HG03457 (cell line): ENCODE results near the gene ADARB2.
"Not testable (repeated sequence)": the region's sequence is repeated elsewhere in the genome, so short reads cannot be mapped to it uniquely, and the experiment has no call there.

Source experiments
- ATAC-seq: cut with Tn5 transposase; IDR thresholded peaks from one replicate; pipeline ENCODE4 v1.9.1; 2021; ENCODE audit warnings: moderate number of reproducible peaks; ENCODE audit not compliant: unreplicated experiment

The ADARB2 gene

DNA sequence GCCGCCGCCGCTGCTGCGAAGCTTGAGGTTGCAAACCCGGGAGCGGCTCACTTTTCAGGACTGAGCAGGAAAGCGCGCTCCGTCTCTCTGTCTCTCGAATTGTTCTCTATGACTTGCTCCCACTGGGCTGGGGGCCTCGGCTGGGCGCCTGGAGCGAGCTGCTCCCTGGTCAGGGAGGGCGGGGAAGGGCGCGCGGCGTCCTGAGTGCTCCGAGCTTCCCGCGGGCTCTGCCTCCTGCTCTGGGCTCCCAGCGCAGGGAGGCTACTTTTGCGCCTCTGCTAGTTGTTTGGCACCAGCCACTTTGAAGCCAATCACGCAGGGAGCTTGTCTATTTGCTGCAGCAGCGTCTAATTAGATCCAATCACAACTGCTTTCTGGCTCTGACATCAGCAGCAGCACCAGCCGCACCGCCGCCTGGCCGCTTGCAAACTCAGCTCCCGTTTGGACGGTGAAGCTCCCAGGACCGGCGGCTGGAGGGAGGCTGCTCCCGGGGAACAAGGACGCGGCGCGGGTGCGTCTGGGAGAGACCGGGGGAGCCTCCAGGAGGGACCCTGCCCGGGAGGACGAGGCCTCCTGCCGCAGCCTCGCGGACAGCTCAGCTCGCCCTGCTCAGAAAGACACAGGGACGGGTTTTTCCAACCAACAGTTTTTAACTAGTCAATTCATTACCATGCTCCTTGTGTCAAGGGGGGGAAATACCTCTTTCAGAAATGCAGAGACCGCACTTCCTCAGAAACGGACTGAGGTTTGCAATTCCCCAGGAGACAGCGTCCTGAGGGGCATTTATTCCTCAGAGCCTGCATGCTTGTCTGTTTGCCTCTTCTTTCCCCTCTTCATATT is at the start of gene ADARB2:
TSS of gene ADARB2 (minus strand) at position 304 of the 840 bp plus-strand sequence.
- peak; percentile 54 for ATAC-seq

DNA sequence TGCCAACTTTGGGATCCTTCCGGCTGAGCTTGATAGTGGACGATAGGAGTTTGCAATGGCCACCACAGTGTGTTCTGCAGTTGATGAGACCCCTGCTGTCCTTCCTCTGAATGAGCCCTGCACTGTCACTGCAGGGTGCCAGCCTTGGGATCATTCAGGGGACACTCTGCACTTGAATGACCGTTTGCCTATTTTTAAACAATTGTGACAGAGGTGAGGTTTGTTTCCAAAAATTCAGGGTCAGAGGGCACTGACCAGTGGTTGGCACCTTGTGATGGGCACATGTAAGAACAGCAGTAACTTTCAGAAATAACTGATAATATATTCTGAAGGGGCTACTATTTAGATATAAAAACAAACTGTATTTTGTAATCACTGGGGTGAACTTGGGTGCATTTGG is 48.5 kb upstream of the ADARB2 start:
- ATAC-seq = no peak

- ATAC-seq = no peak
Observed at GRCh38 chr10:1782841-1783240, 45.5 kb upstream of the ADARB2 start.

DNA sequence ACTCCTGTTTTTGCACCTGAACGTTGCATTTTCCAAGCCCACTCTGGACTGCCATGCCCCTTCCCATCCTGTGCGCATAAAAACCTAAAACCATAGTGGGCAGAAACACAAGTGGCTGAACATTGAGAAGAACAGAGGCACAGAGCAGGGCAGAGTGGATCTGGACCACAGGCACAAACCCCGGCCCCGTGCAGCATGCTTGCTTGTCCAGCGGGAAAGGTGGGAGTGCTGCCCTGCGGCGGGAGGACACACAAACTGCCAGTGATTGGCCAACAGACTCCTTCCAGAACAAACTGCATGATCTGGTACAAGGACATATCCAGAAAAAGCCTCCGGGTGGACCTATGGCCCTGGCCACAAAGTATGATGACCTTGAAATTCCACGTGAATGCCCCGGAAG is 42.5 kb upstream of the ADARB2 start:
- no peak for ATAC-seq

- no peak for ATAC-seq
Observed at GRCh38 chr10:1778375-1778969, 41.1 kb upstream of the ADARB2 start.

GRCh38 chr10:1776127-1776662 is 38.9 kb upstream of the ADARB2 start:
- ATAC-seq = no peak

DNA sequence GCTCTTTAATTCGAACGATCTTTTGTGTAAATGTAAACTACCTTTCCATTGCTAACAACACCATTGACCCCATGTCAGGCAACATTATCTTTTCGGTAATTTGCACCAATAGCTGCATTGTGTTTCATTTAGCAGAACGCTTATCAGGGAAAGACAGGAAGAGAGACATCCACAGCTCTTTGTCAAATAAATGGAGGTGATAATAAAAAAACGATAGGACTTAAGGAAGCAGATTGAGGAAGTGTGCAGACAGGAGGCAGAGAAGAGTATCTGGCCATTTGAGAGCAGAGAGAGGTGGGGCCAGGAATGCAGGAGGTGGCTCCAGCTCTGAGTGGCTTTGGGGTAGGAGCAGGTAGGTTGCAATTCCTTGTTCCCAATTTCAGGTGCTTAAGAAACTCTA is 37.5 kb upstream of the ADARB2 start:
- ATAC-seq = no peak

GRCh38 chr10:1773204-1773603 is 35.9 kb upstream of the ADARB2 start:
- ATAC-seq = not testable (repeated sequence)

DNA sequence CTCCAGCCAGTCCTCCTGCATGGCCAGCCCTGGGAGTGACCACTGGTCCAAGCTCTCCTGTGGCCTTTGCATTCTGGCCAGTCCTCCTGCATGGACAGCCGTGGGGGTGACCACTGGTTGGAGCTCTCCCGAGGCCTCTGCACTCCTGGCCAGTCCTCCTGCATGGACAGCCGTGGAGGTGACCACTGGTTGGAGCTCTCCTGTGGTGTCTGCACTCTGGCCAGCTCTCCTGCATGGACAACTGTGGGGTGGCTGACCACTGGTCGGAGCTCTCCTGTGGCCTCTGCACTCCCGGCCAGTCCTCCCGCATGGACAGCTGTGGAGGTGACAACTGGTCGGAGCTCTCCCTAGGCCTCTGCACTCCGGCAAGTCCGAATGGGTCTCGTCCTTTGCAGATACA is 28.7 kb upstream of the ADARB2 start:
- ATAC-seq = no peak

DNA sequence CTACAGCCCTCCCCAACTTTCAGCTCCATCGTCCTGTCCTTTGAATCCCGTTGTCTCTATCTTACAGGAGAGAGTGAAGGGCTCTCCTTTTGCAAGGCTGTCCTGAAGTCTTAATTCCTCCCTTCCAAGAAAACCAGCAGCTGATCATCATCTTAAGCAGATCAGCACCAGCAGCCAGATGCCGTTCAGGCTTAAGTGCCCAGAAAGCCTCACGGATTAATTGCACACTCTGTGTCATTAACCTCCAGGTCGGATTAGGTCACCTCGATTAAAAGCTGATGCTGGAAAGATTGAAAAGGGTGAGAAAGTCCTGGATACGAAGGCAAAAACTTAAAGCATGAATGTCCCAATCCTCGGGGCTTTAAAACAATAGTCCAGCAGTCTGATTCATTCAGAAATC is 24.8 kb upstream of the ADARB2 start:
- no peak for ATAC-seq

DNA sequence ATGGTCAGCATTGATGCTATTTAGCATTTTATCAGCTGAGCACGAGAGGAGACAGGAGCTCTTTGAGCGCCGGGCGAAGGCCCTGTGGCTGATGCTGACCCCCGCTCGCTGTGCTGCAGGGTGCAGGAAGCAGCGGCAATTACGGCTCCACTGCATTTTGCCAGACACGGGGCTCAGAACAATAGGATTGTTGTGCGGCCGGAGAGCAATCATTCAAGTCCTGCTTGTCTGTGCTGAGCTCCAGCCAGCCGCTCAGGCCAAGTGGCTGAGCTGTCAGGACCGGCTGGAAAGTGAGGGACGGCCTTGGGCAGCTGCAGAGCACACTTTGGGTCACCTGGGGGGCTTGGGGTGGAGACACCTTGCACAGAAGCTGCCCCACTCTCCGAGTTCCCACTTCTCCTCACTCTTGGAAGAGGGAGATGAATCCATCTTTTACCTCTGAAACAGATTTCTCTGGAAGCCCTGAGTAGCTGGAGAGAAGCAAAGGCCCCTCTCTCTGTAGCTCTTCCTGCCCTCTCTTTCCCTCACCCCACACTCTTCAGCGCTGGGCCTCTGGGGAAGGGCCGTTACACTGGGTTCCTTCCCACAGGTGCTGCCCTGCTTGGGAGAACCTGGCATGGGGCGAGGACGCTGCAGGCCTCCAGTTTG is 17.3 kb upstream of the ADARB2 start:
- no peak for ATAC-seq

GRCh38 chr10:1752153-1752552 is 14.8 kb upstream of the ADARB2 start:
- ATAC-seq = no peak

GRCh38 chr10:1747590-1748157 is 10.3 kb upstream of the ADARB2 start:
- no peak for ATAC-seq

DNA sequence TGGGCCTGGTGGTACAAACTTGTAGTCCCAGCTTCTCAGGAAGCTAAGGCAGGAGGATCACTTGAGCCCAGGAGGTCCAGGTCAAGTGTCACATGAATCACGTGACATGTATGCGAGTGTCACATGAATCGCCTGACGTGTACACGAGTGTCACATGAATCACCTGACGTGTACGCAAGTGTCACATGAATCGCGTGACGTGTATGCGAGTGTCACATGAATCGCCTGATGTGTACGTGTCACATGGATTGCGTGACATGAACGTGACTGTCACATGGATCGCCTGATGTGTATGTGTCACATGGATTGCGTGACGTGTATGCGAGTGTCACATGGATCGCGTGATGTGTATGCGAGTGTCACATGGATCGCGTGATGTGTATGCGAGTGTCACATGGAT is 9.5 kb upstream of the ADARB2 start:
- no peak for ATAC-seq

GRCh38 chr10:1745780-1746456 is 8.6 kb upstream of the ADARB2 start:
- ATAC-seq = no peak

DNA sequence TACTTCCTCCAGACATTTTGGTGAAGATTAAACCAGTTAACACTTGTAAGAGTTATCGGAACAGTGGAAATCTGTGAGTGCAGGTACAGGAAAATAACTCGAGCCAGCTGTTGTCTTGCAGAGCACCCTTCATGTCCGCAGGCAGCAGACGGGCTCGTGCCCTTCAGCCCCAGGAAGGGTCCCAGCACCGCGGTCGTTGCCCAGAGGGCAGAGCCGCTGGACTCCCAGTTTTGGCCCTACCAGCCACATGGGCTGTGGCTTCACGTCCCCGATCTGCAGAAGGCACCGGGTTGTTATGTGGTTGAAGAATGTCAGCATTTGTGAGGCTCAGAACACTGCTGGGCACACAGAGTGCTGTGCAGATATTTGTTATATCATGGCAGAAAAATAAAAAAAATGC is 7.2 kb upstream of the ADARB2 start:
- no peak for ATAC-seq

DNA sequence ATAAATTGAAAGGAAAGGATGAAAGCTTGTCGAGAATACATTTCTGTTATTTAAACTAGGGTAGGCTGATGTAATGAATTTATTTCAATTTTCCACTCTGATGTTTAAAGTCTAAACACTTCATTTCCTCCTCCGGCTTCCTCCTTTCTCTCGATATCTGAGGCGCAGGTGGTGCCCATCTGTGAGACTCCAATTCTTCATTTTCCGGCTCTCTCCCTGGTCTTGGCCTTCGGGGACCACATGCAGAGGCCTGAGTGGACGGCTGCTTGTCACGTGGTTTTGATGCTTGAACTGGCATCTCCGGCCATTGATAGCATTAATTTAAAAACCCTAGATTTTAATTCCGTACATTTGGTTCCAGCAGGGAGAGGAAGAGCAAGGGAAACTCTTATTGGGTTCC is 5.8 kb upstream of the ADARB2 start:
- ATAC-seq = no peak

DNA sequence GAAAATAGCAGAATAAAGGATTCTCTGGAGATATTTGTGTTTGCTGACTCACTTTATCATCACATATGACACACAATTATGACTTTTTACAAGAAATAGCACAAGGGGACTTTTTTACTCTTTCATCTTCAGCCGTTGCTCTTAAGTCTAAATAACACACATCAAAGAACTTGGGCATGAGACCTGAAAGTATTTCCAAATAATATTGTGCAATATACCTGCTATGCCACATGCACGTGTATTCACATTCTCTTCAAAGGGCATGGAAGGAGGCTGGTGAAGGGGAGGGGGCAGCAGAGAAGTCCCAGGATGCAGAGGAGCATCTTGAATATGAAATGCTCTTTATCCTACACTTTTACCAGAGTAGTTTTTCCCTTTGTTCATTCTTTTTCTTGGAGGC is 4.1 kb upstream of the ADARB2 start:
- no peak for ATAC-seq

GRCh38 chr10:1739751-1740150 is 2.4 kb upstream of the ADARB2 start:
- no peak for ATAC-seq

DNA sequence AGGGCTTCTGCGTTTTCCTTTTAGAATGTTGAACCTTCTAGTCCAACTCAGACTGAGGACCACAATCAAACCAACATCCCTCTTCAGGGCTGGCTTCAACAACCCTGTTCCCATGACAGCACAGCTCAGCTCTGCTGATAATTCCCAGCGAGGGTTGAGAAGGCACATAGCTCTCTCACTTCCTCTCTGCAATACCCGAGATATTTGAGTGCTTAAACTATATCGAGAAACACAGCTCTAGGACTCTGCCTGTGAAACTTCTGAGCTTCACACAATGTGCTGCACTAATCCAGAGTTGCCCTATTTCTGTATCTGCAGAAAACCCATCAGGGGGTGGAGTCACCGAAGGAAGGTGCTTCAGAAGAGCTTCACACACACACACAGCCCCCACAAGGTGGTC is 1.6 kb upstream of the ADARB2 start:
- ATAC-seq = peak; percentile 51

DNA sequence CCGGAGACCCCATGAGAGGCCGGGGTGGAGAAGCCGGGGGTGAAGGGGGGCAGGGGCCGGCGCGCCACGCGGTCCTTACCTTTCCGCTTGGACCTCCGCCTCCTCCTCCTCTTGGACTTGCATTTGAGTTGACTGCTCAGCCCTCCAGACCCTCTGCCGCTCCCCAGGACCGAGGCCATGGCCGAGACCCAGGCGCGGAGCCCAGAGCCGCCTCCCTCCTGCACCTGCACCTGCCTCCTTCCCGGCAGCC is 428 bp downstream of the ADARB2 start:
- no peak for ATAC-seq
